GM06990 (cell line): ENCODE data around the gene MIEN1.

Experiments
- DNase-seq: peaks from one replicate; pipeline ENCODE4 v3.0.0-alpha.2; 2011; ENCODE audit not compliant: insufficient read length; ENCODE audit errors: extremely low read depth
- H3K27me3 ChIP-seq: replicated peaks from 2 replicates; pipeline ENCODE4 v1.6.0; 2011; ENCODE audit warnings: low read length; ENCODE audit not compliant: control insufficient read depth, insufficient read depth
- H3K36me3 ChIP-seq: 2 replicates; pipeline ENCODE4 v1.5.1; 2011; ENCODE audit warnings: low read length; ENCODE audit not compliant: control insufficient read depth, insufficient read depth
- H3K4me3 ChIP-seq: replicated peaks from 2 replicates; pipeline ENCODE4 v1.5.1; 2011; ENCODE audit warnings: low read depth, mild to moderate bottlenecking, control low read depth, low read length
- CTCF ChIP-seq: IDR thresholded peaks from 2 replicates; pipeline ENCODE4 v1.5.1; 2011; ENCODE audit warnings: low read length, control low read depth, mild to moderate bottlenecking, inconsistent platforms; ENCODE audit not compliant: insufficient read depth, poor library complexity, severe bottlenecking

Gene MIEN1

DNA sequence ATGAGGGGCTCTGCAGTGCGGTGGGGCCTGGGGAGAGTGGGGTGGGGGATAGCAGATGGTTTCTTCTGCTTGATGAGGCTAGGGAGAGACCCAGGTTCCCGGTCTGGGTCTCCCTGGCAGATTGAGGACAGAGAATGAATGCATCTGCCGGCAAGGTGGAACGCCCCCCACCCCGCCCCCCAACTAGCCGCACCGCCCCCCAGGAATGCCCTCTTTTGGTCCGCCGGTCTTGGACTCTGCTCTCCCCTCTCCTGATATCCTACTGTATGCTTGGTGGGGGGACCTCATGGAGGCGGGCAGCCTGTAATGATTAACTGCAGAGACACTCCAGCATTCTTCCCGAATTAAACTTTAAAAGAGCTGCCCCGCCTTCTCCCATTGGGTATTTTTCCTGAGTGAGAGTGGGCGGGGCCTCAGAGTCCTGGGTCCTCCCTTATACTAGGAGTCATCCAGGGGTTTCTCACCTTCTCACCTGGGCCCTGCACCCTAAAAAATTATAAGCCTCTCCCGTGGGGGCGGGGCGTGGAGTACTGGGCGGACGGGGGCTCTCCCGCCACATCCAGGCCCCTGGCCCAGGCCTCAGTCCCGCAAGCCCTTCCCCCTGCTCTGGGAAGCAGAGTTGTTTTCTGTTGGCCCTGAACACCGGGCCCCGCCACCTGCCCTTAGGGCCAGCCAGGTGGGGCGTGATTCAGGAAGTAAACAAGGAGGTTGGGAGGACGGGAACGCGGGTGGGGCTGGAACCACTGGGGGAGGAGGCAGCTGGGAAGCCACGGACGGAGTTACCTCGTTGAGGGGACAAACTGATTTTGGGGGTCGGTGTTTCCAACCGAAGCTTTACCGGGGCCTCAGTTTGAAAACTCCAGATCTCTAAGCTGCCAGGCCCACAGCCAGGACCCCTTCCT is 8.9 kb upstream of the MIEN1 start:
- H3K27me3 ChIP-seq: no peaks in the 10 kb centered on the region
- DNase-seq: no peak
- no peak overlapping the region for H3K4me3 ChIP-seq
- TF ChIP-seq CTCF: no peak
- no peaks in the 10 kb centered on the region for H3K36me3 ChIP-seq

DNA sequence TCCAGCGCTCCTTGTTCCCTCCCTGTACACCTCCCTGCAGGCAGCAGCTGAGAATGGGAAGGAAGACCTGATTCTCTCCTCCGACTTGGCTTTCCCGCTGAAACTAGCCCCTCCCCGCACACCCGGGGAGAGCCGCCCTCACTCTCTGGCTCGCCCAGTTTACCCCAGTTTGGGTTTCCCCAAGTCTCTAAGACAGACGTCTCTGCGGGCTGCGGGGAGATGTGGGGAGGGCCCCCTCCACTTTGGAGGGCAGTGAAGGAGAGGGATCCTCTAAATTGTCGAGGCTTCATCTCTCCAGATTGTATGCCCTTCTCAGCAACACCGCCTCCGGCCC is 8.2 kb upstream of the MIEN1 start:
- no peak for DNase-seq
- no peaks in the 10 kb centered on the region for H3K27me3 ChIP-seq
- H3K36me3 ChIP-seq: no peaks in the 10 kb centered on the region
- no peak overlapping the region for H3K4me3 ChIP-seq
- TF ChIP-seq CTCF: no peak

GRCh38 chr17:39737760-39738567 is 7.6 kb upstream of the MIEN1 start, which contains the start of gene GRB7:
Gene GRB7, plus strand, starts transcription at chr17:39737938. Its CDS starts 4,364 bp downstream, at chr17:39742302.
- no peaks in the 10 kb centered on the region for H3K27me3 ChIP-seq
- no peaks in the 10 kb centered on the region for H3K36me3 ChIP-seq
- H3K4me3 ChIP-seq: no peak within 1 kb of the TSS
- TF ChIP-seq CTCF: no peak
- no peak for DNase-seq

GRCh38 chr17:39737206-39737759 is 7.0 kb upstream of the MIEN1 start:
- Histone ChIP-seq H3K4me3 (no peak overlapping the region), H3K27me3 (no peaks in the 10 kb centered on the region), H3K36me3 (no peaks in the 10 kb centered on the region)
- TF ChIP-seq CTCF: no peak
- no peak for DNase-seq

GRCh38 chr17:39736319-39737165 is 6.2 kb upstream of the MIEN1 start:
- no peak for TF ChIP-seq CTCF
- H3K4me3 ChIP-seq: no peak overlapping the region
- H3K27me3 ChIP-seq: no peaks in the 10 kb centered on the region
- H3K36me3 ChIP-seq: no peaks in the 10 kb centered on the region
- no peak for DNase-seq
